ENCODE measurements around the gene KPNA1. TPM values are rescaled to one million over a fixed set of nuclear protein-coding genes. Genes with fewer than 3 reads are reported as not detected.

Gene KPNA1
- total RNA-seq, 2 experiments from 2014 or later, result 45.2 to 65.6 TPM

GRCh38 chr3:122496508-122496907, 18.2 kb downstream of the KPNA1 start:
- H3K9me3 Mint-ChIP-seq (ENCODE audit: low read depth), result no peaks in the 10 kb centered on the region
- H3K4me3 Mint-ChIP-seq, result no peak overlapping the region
- ATAC-seq, result no peak
- CTCF ChIA-PET, result interaction anchor here (0.9 to 1.5 kb wide), 2 partner anchors 8 to 18 kb away, joined by 4 read pairs; no protein-coding TSS in a partner anchor
- peaks cover 37% of the 10 kb centered on the region for H3K36me3 Mint-ChIP-seq
- peaks cover 31% of the 10 kb centered on the region for H3K4me1 Mint-ChIP-seq
- DNase-seq, result no peak
- H3K27ac Mint-ChIP-seq, result no peak overlapping the region
- H3K27me3 Mint-ChIP-seq, result peaks cover 3% of the 10 kb centered on the region

GRCh38 chr3:122493296-122493695, 21.4 kb downstream of the KPNA1 start:
- peaks cover 41% of the 10 kb centered on the region for H3K36me3 Mint-ChIP-seq
- DNase-seq (no peak), ATAC-seq (no peak)
- H3K27me3 Mint-ChIP-seq, result no peaks in the 10 kb centered on the region
- CTCF ChIA-PET, result interaction anchor here (1.7 kb wide), 1 partner anchor 10 kb away, joined by 4 read pairs; no protein-coding TSS in a partner anchor
- no peak overlapping the region for H3K4me3 Mint-ChIP-seq
- H3K27ac Mint-ChIP-seq, result no peak overlapping the region
- no peaks in the 10 kb centered on the region for H3K9me3 Mint-ChIP-seq (ENCODE audit: low read depth)
- peaks cover 26% of the 10 kb centered on the region for H3K4me1 Mint-ChIP-seq

DNA sequence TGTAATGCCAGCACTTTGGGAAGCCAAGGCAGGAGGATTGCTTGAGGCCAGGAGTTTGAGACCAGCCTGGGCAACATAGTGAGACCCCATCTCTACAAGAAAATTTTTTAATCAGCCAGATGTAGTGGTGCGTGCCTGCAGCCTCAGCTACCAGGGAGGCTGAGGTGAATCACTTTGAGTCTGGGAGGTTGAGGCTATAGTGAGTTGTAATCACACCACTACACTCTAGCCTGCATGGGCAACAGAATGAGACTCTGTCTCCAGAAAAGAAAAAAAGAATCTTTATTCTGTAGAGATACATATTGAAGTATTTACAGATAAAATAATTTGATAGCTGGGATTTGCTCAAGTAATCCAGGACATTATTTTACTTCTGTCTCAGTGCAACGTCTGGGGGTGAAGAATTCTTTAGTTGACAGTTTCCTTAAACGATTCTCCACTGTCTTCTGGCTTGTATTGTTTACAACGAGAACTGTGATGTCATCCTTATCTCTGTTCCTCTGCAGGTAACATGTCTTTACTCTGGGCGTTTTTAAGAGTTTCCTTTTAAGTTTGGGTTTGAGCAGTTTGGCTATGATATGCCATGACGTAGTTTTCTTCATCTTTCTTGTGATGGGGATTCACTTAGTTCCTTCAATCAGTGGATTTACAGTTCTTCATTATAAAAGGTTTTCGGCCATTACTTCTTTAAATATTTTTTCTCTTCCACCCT, 26.3 kb downstream of the KPNA1 start:
- ATAC-seq, result peak; percentile 27
- CTCF ChIA-PET, result interaction anchor here (1.6 kb wide), 2 partner anchors 8 to 10 kb away, joined by 3 to 4 read pairs; no protein-coding TSS in a partner anchor
- H3K27me3 Mint-ChIP-seq, result no peaks in the 10 kb centered on the region
- H3K36me3 Mint-ChIP-seq, result peaks cover 27% of the 10 kb centered on the region
- peaks cover 11% of the 10 kb centered on the region for H3K4me1 Mint-ChIP-seq
- no peak overlapping the region for H3K4me3 Mint-ChIP-seq
- DNase-seq, result no peak
- H3K27ac Mint-ChIP-seq, result no peak overlapping the region
- H3K9me3 Mint-ChIP-seq (ENCODE audit: low read depth), result no peaks in the 10 kb centered on the region

DNA sequence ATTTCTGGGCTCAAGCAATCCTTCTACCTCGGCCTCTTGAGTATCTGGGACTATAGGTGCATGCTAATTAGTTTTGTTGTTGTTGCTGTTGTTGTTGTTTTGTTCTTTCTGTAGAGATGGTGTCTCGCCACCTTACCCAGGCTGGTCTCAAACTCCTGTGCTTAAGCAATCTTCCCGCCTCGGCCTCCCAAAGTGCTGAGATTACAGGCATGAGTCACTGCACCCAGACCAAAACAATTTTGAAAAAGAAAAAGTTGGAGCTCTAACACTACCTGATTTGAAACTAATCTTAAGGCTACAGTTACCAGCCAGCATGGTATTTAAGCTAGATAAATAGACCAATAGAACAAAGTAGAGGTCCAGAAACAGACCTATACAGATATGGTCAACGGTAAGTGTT, 29.8 kb downstream of the KPNA1 start:
- ATAC-seq, result no peak
- no peak overlapping the region for H3K27ac Mint-ChIP-seq
- no peaks in the 10 kb centered on the region for H3K9me3 Mint-ChIP-seq (ENCODE audit: low read depth)
- no peaks in the 10 kb centered on the region for H3K27me3 Mint-ChIP-seq
- CTCF ChIA-PET, result no interaction called here
- H3K4me1 Mint-ChIP-seq, result peaks cover 19% of the 10 kb centered on the region
- no peak for DNase-seq
- H3K4me3 Mint-ChIP-seq, result no peak overlapping the region
- H3K36me3 Mint-ChIP-seq, result peaks cover 11% of the 10 kb centered on the region

GRCh38 chr3:122481390-122481789, 33.3 kb downstream of the KPNA1 start:
- H3K27me3 Mint-ChIP-seq, result no peaks in the 10 kb centered on the region
- H3K36me3 Mint-ChIP-seq, result peaks cover 11% of the 10 kb centered on the region
- DNase-seq (no peak), ATAC-seq (no peak)
- no peak overlapping the region for H3K27ac Mint-ChIP-seq
- CTCF ChIA-PET, result no interaction called here
- peaks cover 15% of the 10 kb centered on the region for H3K4me1 Mint-ChIP-seq
- no peaks in the 10 kb centered on the region for H3K9me3 Mint-ChIP-seq (ENCODE audit: low read depth)
- H3K4me3 Mint-ChIP-seq, result no peak overlapping the region

GRCh38 chr3:122476532-122476931, 38.2 kb downstream of the KPNA1 start:
- ATAC-seq, result no peak
- Mint-ChIP-seq H3K36me3 (peaks cover 22% of the 10 kb centered on the region), H3K27ac (no peak overlapping the region), H3K4me3 (no peak overlapping the region), H3K9me3 (ENCODE audit: low read depth) (no peaks in the 10 kb centered on the region), H3K27me3 (no peaks in the 10 kb centered on the region), H3K4me1 (peaks cover 17% of the 10 kb centered on the region)
- CTCF ChIA-PET, result no interaction called here
- DNase-seq, result no peak

- Mint-ChIP-seq H3K27ac (no peak overlapping the region), H3K4me3 (no peak overlapping the region), H3K9me3 (ENCODE audit: low read depth) (no peaks in the 10 kb centered on the region), H3K27me3 (no peaks in the 10 kb centered on the region), H3K4me1 (peaks cover 14% of the 10 kb centered on the region), H3K36me3 (peaks cover 20% of the 10 kb centered on the region)
- DNase-seq (no peak), ATAC-seq (no peak)
- CTCF ChIA-PET, result no interaction called here
Measured at GRCh38 chr3:122475316-122475715, 39.4 kb downstream of the KPNA1 start.

GRCh38 chr3:122469659-122470058, 45.1 kb downstream of the KPNA1 start:
- Mint-ChIP-seq H3K36me3 (peaks cover 22% of the 10 kb centered on the region), H3K4me3 (no peak overlapping the region), H3K27me3 (no peaks in the 10 kb centered on the region), H3K4me1 (peaks cover 25% of the 10 kb centered on the region), H3K27ac (no peak overlapping the region), H3K9me3 (ENCODE audit: low read depth) (no peaks in the 10 kb centered on the region)
- ATAC-seq, result no peak
- CTCF ChIA-PET, result no interaction called here
- no peak for DNase-seq

GRCh38 chr3:122468896-122469533, 45.7 kb downstream of the KPNA1 start:
- ATAC-seq, result no peak
- no peak overlapping the region for H3K27ac Mint-ChIP-seq

DNA sequence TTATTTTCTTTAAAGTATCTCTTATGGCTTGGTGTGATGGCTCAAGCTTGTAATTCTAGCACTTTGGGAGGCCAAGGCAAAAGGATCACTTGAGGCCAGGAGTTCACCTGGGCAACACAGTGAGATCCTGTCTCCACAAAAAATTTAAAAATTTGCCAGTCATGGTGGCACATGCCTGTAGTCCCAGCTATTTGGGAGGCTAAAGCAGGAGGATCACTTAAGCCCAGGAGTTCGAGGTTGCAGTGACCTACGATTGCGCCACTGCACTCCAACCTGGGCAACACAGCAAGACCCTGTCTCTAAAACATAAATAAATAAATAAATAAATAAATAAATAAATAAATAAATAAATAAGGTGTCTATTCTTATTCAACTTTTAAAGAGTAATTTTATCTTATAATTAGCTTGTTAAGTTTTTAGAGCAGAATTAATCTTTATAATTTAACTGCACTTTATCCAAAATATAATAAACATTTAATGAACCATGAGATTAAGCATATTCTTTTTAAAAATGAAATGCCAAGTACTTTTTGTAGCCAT, 48.0 kb downstream of the KPNA1 start:
- Mint-ChIP-seq H3K36me3 (peaks cover 21% of the 10 kb centered on the region), H3K27me3 (no peaks in the 10 kb centered on the region), H3K27ac (no peak overlapping the region), H3K4me1 (peaks cover 11% of the 10 kb centered on the region), H3K9me3 (ENCODE audit: low read depth) (no peaks in the 10 kb centered on the region), H3K4me3 (no peak overlapping the region)
- CTCF ChIA-PET, result interaction anchor here (1.1 to 1.5 kb wide), 2 partner anchors 9 to 181 kb away, joined by 3 to 4 read pairs; no protein-coding TSS in a partner anchor
- no peak for DNase-seq
- no peak for ATAC-seq

More at GRCh38 chr3:122468896-122469533, 45.7 kb downstream of the KPNA1 start:
- DNase-seq, result no peak
- Mint-ChIP-seq H3K4me3 (no peak overlapping the region), H3K36me3 (peaks cover 15% of the 10 kb centered on the region), H3K27me3 (no peaks in the 10 kb centered on the region), H3K9me3 (ENCODE audit: low read depth) (no peaks in the 10 kb centered on the region), H3K4me1 (peaks cover 25% of the 10 kb centered on the region)
- CTCF ChIA-PET, result no interaction called here

DNA sequence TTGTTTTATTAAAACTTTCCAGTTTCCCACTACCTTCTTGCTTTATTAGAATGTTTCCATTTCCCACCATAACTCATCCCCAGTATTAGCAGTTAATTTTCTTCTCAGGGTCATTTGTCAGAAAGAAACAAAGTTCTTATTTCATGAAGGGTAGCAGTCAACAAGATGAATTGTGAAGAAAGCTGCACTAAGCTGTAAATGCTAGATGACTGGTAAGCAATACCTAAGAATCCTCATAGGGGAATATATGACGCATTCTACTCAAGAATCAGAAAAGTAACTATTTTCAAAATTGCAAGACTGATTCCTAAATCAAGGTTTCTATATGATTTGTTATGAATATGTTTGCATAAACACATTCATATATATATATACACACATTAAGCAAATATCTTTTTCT, 50.1 kb downstream of the KPNA1 start:
- no peaks in the 10 kb centered on the region for H3K27me3 Mint-ChIP-seq
- H3K36me3 Mint-ChIP-seq, result peaks cover 24% of the 10 kb centered on the region
- H3K9me3 Mint-ChIP-seq (ENCODE audit: low read depth), result no peaks in the 10 kb centered on the region
- H3K27ac Mint-ChIP-seq, result no peak overlapping the region
- H3K4me3 Mint-ChIP-seq, result no peak overlapping the region
- H3K4me1 Mint-ChIP-seq, result peaks cover 13% of the 10 kb centered on the region
- CTCF ChIA-PET, result interaction anchor here (0.9 kb wide), 1 partner anchor 11 kb away, joined by 3 read pairs; no protein-coding TSS in a partner anchor
- ATAC-seq (no peak), DNase-seq (no peak)

GRCh38 chr3:122462406-122462805, 52.3 kb downstream of the KPNA1 start:
- DNase-seq, result no peak
- no peak for ATAC-seq
- H3K4me3 Mint-ChIP-seq, result no peak overlapping the region
- H3K9me3 Mint-ChIP-seq (ENCODE audit: low read depth), result no peaks in the 10 kb centered on the region
- H3K27ac Mint-ChIP-seq, result no peak overlapping the region
- CTCF ChIA-PET, result no interaction called here
- H3K27me3 Mint-ChIP-seq, result no peaks in the 10 kb centered on the region
- peaks cover 5% of the 10 kb centered on the region for H3K4me1 Mint-ChIP-seq
- peaks cover 29% of the 10 kb centered on the region for H3K36me3 Mint-ChIP-seq

- Mint-ChIP-seq H3K4me3 (no peak overlapping the region), H3K4me1 (peaks cover 3% of the 10 kb centered on the region), H3K9me3 (ENCODE audit: low read depth) (no peaks in the 10 kb centered on the region), H3K36me3 (peaks cover 27% of the 10 kb centered on the region), H3K27ac (no peak overlapping the region), H3K27me3 (no peaks in the 10 kb centered on the region)
- CTCF ChIA-PET, result no interaction called here
- no peak for DNase-seq
- ATAC-seq, result no peak
Measured at GRCh38 chr3:122461806-122462205, 52.9 kb downstream of the KPNA1 start.

GRCh38 chr3:122458992-122459391, 55.7 kb downstream of the KPNA1 start:
- H3K9me3 Mint-ChIP-seq (ENCODE audit: low read depth), result no peaks in the 10 kb centered on the region
- no peak overlapping the region for H3K27ac Mint-ChIP-seq
- DNase-seq, result no peak
- H3K27me3 Mint-ChIP-seq, result no peaks in the 10 kb centered on the region
- ATAC-seq, result no peak
- H3K4me3 Mint-ChIP-seq, result no peak overlapping the region
- CTCF ChIA-PET, result interaction anchor here (0.7 to 2.2 kb wide), 4 partner anchors 63 to 220 kb away, joined by 3 to 9 read pairs (median 4); no protein-coding TSS in a partner anchor
- H3K36me3 Mint-ChIP-seq, result peaks cover 23% of the 10 kb centered on the region
- H3K4me1 Mint-ChIP-seq, result peaks cover 3% of the 10 kb centered on the region

Data from activated CD8-positive, alpha-beta memory T cell treated with anti-CD3 and anti-CD28 coated beads, Interleukin-2, amount 10 ng/mL, durations not matched to agents 7 days and 5 days (primary cell).